Measurements from ENCODE around the gene NGB.
"Not testable (repeated sequence)": the region's sequence is repeated elsewhere in the genome, so short reads cannot be mapped to it uniquely, and the experiment has no call there.

The NGB gene

GRCh38 chr14:77296155-77296554 lies 25.1 kb upstream of the NGB start:
- no peak for DNase-seq (ENCODE audit: low read depth in 2 of 2)

- no peak for DNase-seq (ENCODE audit: low read depth in 2 of 2)
Measured at GRCh38 chr14:77290705-77291104, 19.7 kb upstream of the NGB start.

GRCh38 chr14:77286576-77286975 lies 15.6 kb upstream of the NGB start:
- DNase-seq (ENCODE audit: low read depth in 2 of 2) = no peak

GRCh38 chr14:77284466-77284865 lies 13.5 kb upstream of the NGB start:
- no peak for DNase-seq (ENCODE audit: low read depth in 2 of 2)

- no peak for DNase-seq (ENCODE audit: low read depth in 2 of 2)
Measured at GRCh38 chr14:77284066-77284465, 13.1 kb upstream of the NGB start.

- no peak for DNase-seq (ENCODE audit: low read depth in 2 of 2)
Measured at GRCh38 chr14:77281852-77282410, 10.9 kb upstream of the NGB start.

- DNase-seq (ENCODE audit: low read depth in 2 of 2) = not testable (repeated sequence)
Measured at GRCh38 chr14:77280921-77281320, 9.9 kb upstream of the NGB start.

GRCh38 chr14:77279719-77280118 lies 8.7 kb upstream of the NGB start:
- DNase-seq (ENCODE audit: low read depth in 2 of 2) = no peak

GRCh38 chr14:77278461-77279230 lies 7.6 kb upstream of the NGB start:
- DNase-seq (ENCODE audit: low read depth in 2 of 2) = no peak

GRCh38 chr14:77276959-77277358 lies 6.0 kb upstream of the NGB start:
- no peak for DNase-seq (ENCODE audit: low read depth in 2 of 2)

GRCh38 chr14:77276295-77276935 lies 5.4 kb upstream of the NGB start:
- no peak for DNase-seq (ENCODE audit: low read depth in 2 of 2)

- no peak for DNase-seq (ENCODE audit: low read depth in 2 of 2)
Measured at GRCh38 chr14:77275601-77276017, 4.6 kb upstream of the NGB start.

- DNase-seq (ENCODE audit: low read depth in 2 of 2) = no peak
Measured at GRCh38 chr14:77275041-77275580, 4.1 kb upstream of the NGB start.

- no peak for DNase-seq (ENCODE audit: low read depth in 2 of 2)
Measured at GRCh38 chr14:77273796-77274195, 2.8 kb upstream of the NGB start.

- DNase-seq (ENCODE audit: low read depth in 2 of 2) = no peak
Measured at GRCh38 chr14:77272261-77272660, 1.3 kb upstream of the NGB start.

GRCh38 chr14:77270361-77271112 lies 469 bp downstream of the NGB start:
- no peak for DNase-seq (ENCODE audit: low read depth in 2 of 2)

- DNase-seq (ENCODE audit: low read depth in 2 of 2) = no peak
Measured at GRCh38 chr14:77268989-77269600, 1.9 kb downstream of the NGB start.

- no peak for DNase-seq (ENCODE audit: low read depth in 2 of 2)
Measured at GRCh38 chr14:77267937-77268699, 2.9 kb downstream of the NGB start.

- no peak for DNase-seq (ENCODE audit: low read depth in 2 of 2)
Measured at GRCh38 chr14:77266336-77266735, 4.7 kb downstream of the NGB start.

- DNase-seq (ENCODE audit: low read depth in 2 of 2) = no peak
Measured at GRCh38 chr14:77265561-77266335, 5.3 kb downstream of the NGB start.
